Measurements from ENCODE around the gene PTCHD1. TPM values are rescaled to one million over a fixed set of nuclear protein-coding genes. Genes with fewer than 3 reads are reported as not detected.

The PTCHD1 gene
- total RNA-seq, 1 donor from 2014 or later, result 7.0 TPM

GRCh38 chrX:23373129-23373804 is 38.6 kb downstream of the PTCHD1 start:
- H3K36me3 Mint-ChIP-seq, result no peaks in the 10 kb centered on the region
- H3K27ac Mint-ChIP-seq, result no peak overlapping the region
- H3K9me3 Mint-ChIP-seq, result no peaks in the 10 kb centered on the region
- peaks cover 3% of the 10 kb centered on the region for H3K27me3 Mint-ChIP-seq (ENCODE audit: low read depth)
- no peak overlapping the region for H3K4me3 Mint-ChIP-seq
- no peaks in the 10 kb centered on the region for H3K4me1 Mint-ChIP-seq
- no peak for DNase-seq (ENCODE audit: low spot score in 2 of 2, unreplicated experiment in 2 of 2)
- no peak for TF ChIP-seq CTCF (IDR thresholded peaks at IDR 0.05; ENCODE audit: unreplicated experiment)

DNA sequence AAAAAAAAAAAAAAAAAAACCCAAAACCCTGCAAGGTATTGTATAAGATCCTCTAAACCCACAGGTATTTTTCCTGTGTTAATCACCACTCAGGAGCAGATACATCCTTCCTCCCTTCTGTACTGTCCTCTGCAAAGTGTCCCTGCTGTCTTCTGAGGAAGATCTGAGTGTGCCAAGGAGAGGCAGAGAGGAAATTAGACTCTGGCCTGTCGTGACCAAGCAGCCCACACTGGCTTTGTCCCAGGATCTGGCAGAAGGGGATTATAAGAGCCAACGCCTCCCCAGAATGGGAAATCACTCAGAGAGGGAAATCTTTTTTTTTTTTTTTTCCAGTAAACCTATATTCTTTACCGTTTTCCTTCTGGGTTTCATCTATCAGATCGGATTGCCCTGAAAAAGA is 39.6 kb downstream of the PTCHD1 start:
- H3K27ac Mint-ChIP-seq, result no peak overlapping the region
- TF ChIP-seq CTCF (IDR thresholded peaks at IDR 0.05; ENCODE audit: unreplicated experiment), result no peak
- no peaks in the 10 kb centered on the region for H3K4me1 Mint-ChIP-seq
- no peak overlapping the region for H3K4me3 Mint-ChIP-seq
- H3K9me3 Mint-ChIP-seq, result no peaks in the 10 kb centered on the region
- DNase-seq (ENCODE audit: low spot score in 2 of 2, unreplicated experiment in 2 of 2), result no peak
- peaks cover 3% of the 10 kb centered on the region for H3K27me3 Mint-ChIP-seq (ENCODE audit: low read depth)
- H3K36me3 Mint-ChIP-seq, result no peaks in the 10 kb centered on the region

DNA sequence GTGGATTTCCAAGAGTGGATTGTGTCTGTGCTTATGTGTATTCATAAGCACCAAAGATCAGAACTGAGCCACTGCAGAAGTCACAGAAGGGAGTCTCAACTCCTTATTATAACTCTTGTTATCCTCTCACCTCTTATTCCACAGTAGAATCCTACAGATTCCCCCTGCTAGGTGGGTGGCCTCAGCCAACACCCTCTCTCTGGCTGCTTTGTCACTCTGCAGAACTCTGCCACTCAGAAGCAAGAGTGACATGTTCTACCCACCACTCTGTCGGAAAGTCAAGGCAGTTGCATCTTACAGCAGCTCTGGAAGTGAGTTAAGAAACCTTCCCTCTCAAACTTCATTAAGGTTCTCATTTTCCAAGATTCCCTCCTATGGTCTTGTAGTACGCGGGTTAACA is 41.9 kb downstream of the PTCHD1 start:
- H3K4me3 Mint-ChIP-seq, result no peak overlapping the region
- H3K4me1 Mint-ChIP-seq, result no peaks in the 10 kb centered on the region
- no peak for DNase-seq (ENCODE audit: low spot score in 2 of 2, unreplicated experiment in 2 of 2)
- no peaks in the 10 kb centered on the region for H3K36me3 Mint-ChIP-seq
- H3K27me3 Mint-ChIP-seq (ENCODE audit: low read depth), result peaks cover 3% of the 10 kb centered on the region
- no peaks in the 10 kb centered on the region for H3K9me3 Mint-ChIP-seq
- no peak for TF ChIP-seq CTCF (IDR thresholded peaks at IDR 0.05; ENCODE audit: unreplicated experiment)
- no peak overlapping the region for H3K27ac Mint-ChIP-seq

DNA sequence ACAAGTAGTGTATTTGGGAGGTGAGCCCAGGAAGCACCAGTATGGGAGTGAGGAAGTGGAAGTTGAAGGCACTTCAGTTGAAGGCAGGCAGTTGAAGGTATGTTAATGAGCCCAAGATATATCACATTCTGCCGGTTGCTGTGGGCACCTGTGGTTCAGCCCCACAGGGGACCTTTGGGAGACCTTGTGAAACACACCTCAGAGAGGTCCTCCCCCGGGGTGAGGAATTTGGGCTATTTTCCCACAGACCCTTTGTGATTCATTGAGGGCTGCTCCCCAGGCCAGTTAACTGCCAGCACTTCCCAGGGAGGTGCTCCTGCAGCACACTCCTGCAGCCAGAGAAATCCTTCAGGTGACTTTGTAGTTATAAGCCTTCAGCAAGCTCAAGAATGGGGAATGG is 45.9 kb downstream of the PTCHD1 start:
- H3K36me3 Mint-ChIP-seq, result no peaks in the 10 kb centered on the region
- TF ChIP-seq CTCF (IDR thresholded peaks at IDR 0.05; ENCODE audit: unreplicated experiment), result no peak
- no peaks in the 10 kb centered on the region for H3K4me1 Mint-ChIP-seq
- H3K27ac Mint-ChIP-seq, result no peak overlapping the region
- no peaks in the 10 kb centered on the region for H3K9me3 Mint-ChIP-seq
- no peak overlapping the region for H3K4me3 Mint-ChIP-seq
- no peaks in the 10 kb centered on the region for H3K27me3 Mint-ChIP-seq (ENCODE audit: low read depth)
- DNase-seq (ENCODE audit: low spot score in 2 of 2, unreplicated experiment in 2 of 2), result no peak

- H3K9me3 Mint-ChIP-seq, result no peaks in the 10 kb centered on the region
- H3K4me1 Mint-ChIP-seq, result no peaks in the 10 kb centered on the region
- no peak overlapping the region for H3K4me3 Mint-ChIP-seq
- H3K27me3 Mint-ChIP-seq (ENCODE audit: low read depth), result no peaks in the 10 kb centered on the region
- TF ChIP-seq CTCF (IDR thresholded peaks at IDR 0.05; ENCODE audit: unreplicated experiment), result no peak
- DNase-seq (ENCODE audit: low spot score in 2 of 2, unreplicated experiment in 2 of 2), result no peak
- H3K36me3 Mint-ChIP-seq, result no peaks in the 10 kb centered on the region
- no peak overlapping the region for H3K27ac Mint-ChIP-seq
Measured at GRCh38 chrX:23381099-23382087, 46.7 kb downstream of the PTCHD1 start.

All from mesothelial cell of epicardium (in vitro differentiated cells).